H1 (cell line): ENCODE measurements around the gene NME7. TPM values are rescaled to one million over a fixed set of nuclear protein-coding genes. Genes with fewer than 3 reads are reported as not detected.

Source experiments
- CTCF ChIA-PET: fragments of 300-600 bp; sonication (Branson Sonifier 250); formaldehyde crosslinking; loops from one replicate; lab custom pipeline; 2021; ENCODE audit not compliant: partially characterized antibody; lab: Charles Lee
- POLR2A ChIA-PET: fragments of 300-600 bp; sonication (Branson Sonifier 250); formaldehyde crosslinking; loops from one replicate; lab custom pipeline; 2021; ENCODE audit warnings: inconsistent platforms; ENCODE audit not compliant: partially characterized antibody; lab: Charles Lee
- DNase-seq, 2 experiments: peaks; one replicate each; pipeline versions ENCODE4 v3.0.0 to v3.0.0-alpha.2; 2010 to 2022; ENCODE audit warnings: low spot score in 2 of 2, low read depth in 1 of 2, mixed read lengths in 1 of 2
- FAIRE-seq: peaks from 2 replicates; lab custom pipeline; 2011; peaks lifted over from hg19 to GRCh38; lab: Jason Lieb, UNC
- H2AFZ ChIP-seq: 2 replicates; pipeline ENCODE4 v1.8.1; 2012; ENCODE audit warnings: low read length, inconsistent platforms
- H2AK5ac ChIP-seq: 2 replicates; pipeline ENCODE4 v1.6.1; 2013; ENCODE audit warnings: low read depth, low read length
- H2BK120ac ChIP-seq: replicated peaks from 2 replicates; pipeline ENCODE3; 2013; ENCODE audit warnings: low read depth, low read length, inconsistent platforms
- H2BK12ac ChIP-seq: 2 replicates; pipeline ENCODE4 v1.6.1; 2013; ENCODE audit warnings: low read depth, low read length
- H2BK15ac ChIP-seq: 2 replicates; pipeline ENCODE4 v1.6.1; 2013; ENCODE audit warnings: low read length
- H2BK20ac ChIP-seq: 2 replicates; pipeline ENCODE4 v1.6.1; 2013; ENCODE audit warnings: low read length
- H2BK5ac ChIP-seq: 2 replicates; pipeline ENCODE4 v1.6.1; 2013; ENCODE audit warnings: low read depth, low read length
- H3K14ac ChIP-seq: 2 replicates; pipeline ENCODE4 v1.6.1; 2013; ENCODE audit warnings: inconsistent platforms; ENCODE audit not compliant: insufficient read length
- H3K18ac ChIP-seq: 2 replicates; pipeline ENCODE4 v1.6.1; 2013; ENCODE audit warnings: low read length; ENCODE audit errors: extremely low read depth
- H3K23ac ChIP-seq: 2 replicates; pipeline ENCODE4 v1.6.1; 2013; ENCODE audit warnings: inconsistent platforms; ENCODE audit not compliant: insufficient read length
- H3K23me2 ChIP-seq: 2 replicates; pipeline ENCODE4 v1.6.1; 2013; ENCODE audit warnings: low read depth, low read length
- H3K27ac ChIP-seq: 2 replicates; pipeline ENCODE4 v1.6.1; 2011; ENCODE audit warnings: low read depth, low read length, inconsistent platforms
- H3K27me3 ChIP-seq, 4 experiments: replicated peaks in 1 of 4; 1 replicate in 1 of 4; 2 replicates in 3 of 4; pipeline versions ENCODE4 v1.6.1 to v1.8.1; 2011 to 2013; ENCODE audit warnings: low read length in 3 of 4, mild to moderate bottlenecking in 3 of 4, inconsistent platforms in 2 of 4, mixed read lengths in 2 of 4, moderate library complexity in 1 of 4; ENCODE audit not compliant: control insufficient read depth in 3 of 4, insufficient read depth in 3 of 4; ENCODE audit errors: extremely low read depth in 1 of 4
- H3K36me3 ChIP-seq, 4 experiments: 2 replicates each; pipeline versions ENCODE4 v1.6.1 to v1.8.1; 2011 to 2013; ENCODE audit warnings: mild to moderate bottlenecking in 4 of 4, low read length in 3 of 4, moderate library complexity in 2 of 4, control low read depth in 1 of 4, inconsistent platforms in 1 of 4; ENCODE audit not compliant: insufficient read depth in 4 of 4, control insufficient read depth in 2 of 4
- H3K4ac ChIP-seq: replicated peaks from 2 replicates; pipeline ENCODE3; 2013; ENCODE audit warnings: low read length, low read depth, mixed read lengths, inconsistent platforms; ENCODE audit not compliant: insufficient read length
- H3K4me1 ChIP-seq, 4 experiments: replicated peaks in 1 of 4; 1 replicate in 1 of 4; 2 replicates in 3 of 4; pipeline versions ENCODE4 v1.6.1 to v1.8.1; 2011 to 2013; ENCODE audit warnings: low read length in 3 of 4, inconsistent platforms in 2 of 4, mixed read lengths in 1 of 4; ENCODE audit not compliant: insufficient read depth in 4 of 4, control insufficient read depth in 3 of 4
- H3K4me2 ChIP-seq, 2 experiments: 2 replicates each; pipeline versions ENCODE4 v1.6.1 to v1.8.1; 2011 to 2013; ENCODE audit warnings: low read depth in 2 of 2, low read length in 2 of 2, control low read depth in 1 of 2, inconsistent platforms in 1 of 2, mild to moderate bottlenecking in 1 of 2; ENCODE audit not compliant: insufficient read depth in 1 of 2
- H3K4me3 ChIP-seq, 4 experiments: fragments of 200-600, 300-600 bp in 1 of 4; sonication (generic), shearing (Covaris generic), sonication (Bioruptor Twin) in 1 of 4; 2 replicates each; pipeline versions ENCODE4 v1.5.1 to v1.8.1; 2011 to 2016; ENCODE audit warnings: low read length in 4 of 4, low read depth in 3 of 4, control low read depth in 2 of 4, inconsistent platforms in 2 of 4, mild to moderate bottlenecking in 2 of 4, mixed read lengths in 1 of 4, moderate library complexity in 1 of 4; ENCODE audit not compliant: insufficient read depth in 2 of 4; ENCODE audit errors: extremely low read depth in 1 of 4
- H3K56ac ChIP-seq: replicated peaks from 2 replicates; pipeline ENCODE3; 2013; ENCODE audit warnings: low read depth, mild to moderate bottlenecking, mixed read lengths, low read length, inconsistent platforms; ENCODE audit not compliant: insufficient read length
- H3K79me1 ChIP-seq: 2 replicates; pipeline ENCODE4 v1.6.1; 2013; ENCODE audit warnings: low read depth, low read length, control low read depth
- H3K79me2 ChIP-seq, 2 experiments: 2 replicates each; pipeline versions ENCODE4 v1.6.1 to v1.8.1; 2012 to 2013; ENCODE audit warnings: low read length in 2 of 2, mild to moderate bottlenecking in 2 of 2, inconsistent platforms in 1 of 2; ENCODE audit not compliant: insufficient read depth in 2 of 2, control insufficient read depth in 1 of 2
- H3K9ac ChIP-seq, 4 experiments: replicated peaks in 1 of 4; 1 replicate in 1 of 4; 2 replicates in 3 of 4; pipeline versions ENCODE4 v1.6.1 to v1.8.1; 2011 to 2013; ENCODE audit warnings: low read depth in 3 of 4, low read length in 3 of 4, control low read depth in 2 of 4, mild to moderate bottlenecking in 2 of 4, moderate library complexity in 2 of 4, inconsistent platforms in 1 of 4; ENCODE audit errors: extremely low read depth in 1 of 4
- H3K9me3 ChIP-seq, 2 experiments: 2 replicates each; pipeline versions ENCODE4 v1.6.1 to v1.8.1; 2012 to 2013; ENCODE audit warnings: mild to moderate bottlenecking in 2 of 2, moderate library complexity in 2 of 2, control low read depth in 1 of 2, inconsistent platforms in 1 of 2, low read depth in 1 of 2, low read length in 1 of 2, mixed read lengths in 1 of 2; ENCODE audit not compliant: insufficient read depth in 2 of 2
- H4K20me1 ChIP-seq, 2 experiments: replicated peaks in 1 of 2; 2 replicates each; pipeline versions ENCODE3 to v1.8.1; 2011 to 2013; ENCODE audit warnings: inconsistent platforms in 2 of 2, low read length in 2 of 2, mild to moderate bottlenecking in 1 of 2; ENCODE audit not compliant: insufficient read depth in 2 of 2, control insufficient read depth in 1 of 2
- H4K5ac ChIP-seq: 2 replicates; pipeline ENCODE4 v1.6.1; 2013; ENCODE audit warnings: low read length, low read depth, mixed read lengths, inconsistent platforms; ENCODE audit not compliant: insufficient read length
- H4K8ac ChIP-seq: 2 replicates; pipeline ENCODE4 v1.8.0; 2013; ENCODE audit warnings: mild to moderate bottlenecking, moderate library complexity, low read length, inconsistent platforms; ENCODE audit not compliant: insufficient read depth; ENCODE audit errors: extremely low read depth
- H4K91ac ChIP-seq: replicated peaks from 2 replicates; pipeline ENCODE3; 2013; ENCODE audit warnings: low read length, mixed read lengths, inconsistent platforms; ENCODE audit not compliant: insufficient read length
- ASH2L ChIP-seq: fragments of 200-600, 300-600 bp; sonication (generic); IDR thresholded peaks from one replicate; pipeline ENCODE4 v1.7.1; 2017; ENCODE audit warnings: low read length
- CTBP2 ChIP-seq: IDR thresholded peaks from 2 replicates; pipeline ENCODE4 v1.7.0; 2011; ENCODE audit warnings: borderline replicate concordance, mild to moderate bottlenecking, moderate library complexity, mixed read lengths, low read length; ENCODE audit not compliant: insufficient read depth, insufficient read length
- GABPA ChIP-seq: IDR thresholded peaks from 2 replicates; pipeline ENCODE4 v1.6.1; 2011; ENCODE audit warnings: mild to moderate bottlenecking, low read length, moderate library complexity, borderline replicate concordance; ENCODE audit not compliant: insufficient read depth
- KDM1A ChIP-seq: fragments of 200-600, 300-600 bp; sonication (generic); IDR thresholded peaks from 2 replicates; pipeline ENCODE4 v1.7.1; 2016; ENCODE audit warnings: mild to moderate bottlenecking, low read length, borderline replicate concordance
- WGBS, 2 experiments: shearing (Covaris generic) in 1 of 2; methylation state at CpG; one replicate each; pipeline versions ENCODE4 v1.1.6 to v1.1.7; 2013 to 2015; ENCODE audit warnings: low lambda C conversion rate in 2 of 2, mixed read lengths in 2 of 2, inconsistent platforms in 1 of 2, low coverage in 1 of 2, missing lambda C conversion rate in 1 of 2; ENCODE audit not compliant: insufficient replicate concordance in 2 of 2, insufficient coverage in 1 of 2, insufficient read length in 1 of 2; ENCODE audit errors: extremely low coverage in 1 of 2, missing lambda C conversion rate in 1 of 2; 5-methylcytosine and 5-hydroxymethylcytosine counted together
- polyA plus RNA-seq, 7 experiments: library from polyadenylated mRNA; depleted of rRNA in 3 of 7; stranded (reverse) in 5 of 7; unstranded in 2 of 7; fragments of >200 nt in 5 of 7; fragments of 200-250 nt in 2 of 7; gene quantifications; 1 replicate in 5 of 7; 2 replicates in 1 of 7; 4 replicates in 1 of 7; pipeline versions ENCODE4 v1.2.1 to v1.2.3, GENCODE V29; 2011 to 2013; ENCODE audit warnings: missing spikeins in 2 of 7, mixed read lengths in 2 of 7
- total RNA-seq: library from RNA; stranded (reverse); fragmentation: NEBNext Ultra II Directional; extraction: Animal tissue kit (Norgen Biotek cat#: 25700); gene quantifications from 2 replicates; pipeline ENCODE4 v1.2.1, GENCODE V29; 2021

NME7 gene
- total and polyA plus RNA-seq, 2 of the 8 experiments (the other 6 are each of a cell fraction or from before 2014, with no cell fraction given) = 11.6 to 28.5 TPM

GRCh38 chr1:169122976-169123375 lies 244.6 kb downstream of the NME7 start:
- H3K56ac ChIP-seq = no peak overlapping the region
- H3K4me3 ChIP-seq = no peak overlapping the region
- POLR2A ChIA-PET = no interaction called here
- 97% methylated on average over 6 of the region's 6 CpGs; no CpG with 5 or more reads in 1 of the 2 experiments for WGBS, 2 experiments
- no peak overlapping the region for H2AFZ ChIP-seq
- H2BK20ac ChIP-seq = no peak overlapping the region
- CTCF ChIA-PET = no interaction called here
- H2BK12ac ChIP-seq = no peak overlapping the region
- TF ChIP-seq ASH2L (no peak), GABPA (no peak), CTBP2 (no peak), KDM1A (no peak)
- TF ChIP-seq, all 59 proteins: peak for 0
- Histone ChIP-seq H3K9ac (peak overlapping the region in 1 of 4 experiments; percentile 8; a peak in 1 of 7 replicates), H2BK5ac (no peak overlapping the region), H3K27ac (no peak overlapping the region), H3K23me2 (no peaks in the 10 kb centered on the region; the same call in 1 of the 2 replicates), H4K91ac (no peak overlapping the region), H3K9me3 (no peaks in the 10 kb centered on the region), H2BK120ac (no peak overlapping the region), H4K8ac (no peak overlapping the region), H3K23ac (no peak overlapping the region), H3K36me3 (peaks cover 8 to 38% (median 16%) of the 10 kb centered on the region in 4 experiments), H4K5ac (no peak overlapping the region), H3K18ac (no peak overlapping the region), H3K4me1 (peaks cover 0 to 3% (median 1%) of the 10 kb centered on the region in 4 experiments; a peak in 2 of 7 replicates), H3K14ac (no peak overlapping the region), H3K4ac (no peak overlapping the region), H3K79me1 (peaks cover 4% of the 10 kb centered on the region; the same call in 1 of the 2 replicates), H3K79me2 (peaks cover 0 to 39% of the 10 kb centered on the region in 2 experiments; a peak in 2 of 4 replicates), H4K20me1 (peaks cover 0 to 3% of the 10 kb centered on the region in 2 experiments), H2BK15ac (no peak overlapping the region), H3K4me2 (no peak overlapping the region), H2AK5ac (no peak overlapping the region), H3K27me3 (no peaks in the 10 kb centered on the region)
- DNase-seq = no peak
- no peak for FAIRE-seq
